ENCODE results near the gene PPP2R5C.
A peak's percentile ranks its signal among the peaks of the same experiment; 100 is the strongest.

The PPP2R5C gene

GRCh38 chr14:101950100-101950499, 188.6 kb downstream of the PPP2R5C start:
- no peak for DNase-seq (ENCODE audit: low spot score)

- DNase-seq (ENCODE audit: low spot score), result no peak
These were observed 189.2 kb downstream of the PPP2R5C start for GRCh38 chr14:101950516-101951215.

- no peak for DNase-seq (ENCODE audit: low spot score)
These were observed 191.6 kb downstream of the PPP2R5C start for GRCh38 chr14:101953151-101953550.

- DNase-seq (ENCODE audit: low spot score), result no peak
These were observed 193.0 kb downstream of the PPP2R5C start for GRCh38 chr14:101954501-101954900.

- DNase-seq (ENCODE audit: low spot score), result no peak
These were observed 194.2 kb downstream of the PPP2R5C start for GRCh38 chr14:101955695-101956161.

GRCh38 chr14:101956179-101956885, 194.8 kb downstream of the PPP2R5C start:
- no peak for DNase-seq (ENCODE audit: low spot score)

GRCh38 chr14:101957406-101958234, 196.1 kb downstream of the PPP2R5C start:
- DNase-seq (ENCODE audit: low spot score), result no peak

- no peak for DNase-seq (ENCODE audit: low spot score)
These were observed 197.1 kb downstream of the PPP2R5C start for GRCh38 chr14:101958418-101959180.

GRCh38 chr14:101959277-101959676, 197.8 kb downstream of the PPP2R5C start:
- no peak for DNase-seq (ENCODE audit: low spot score)

GRCh38 chr14:101960225-101960624, 198.7 kb downstream of the PPP2R5C start:
- DNase-seq (ENCODE audit: low spot score), result peak; percentile 34

GRCh38 chr14:101961011-101961721, 199.7 kb downstream of the PPP2R5C start:
- peak; percentile 79 for DNase-seq (ENCODE audit: low spot score)

GRCh38 chr14:101961746-101962502, 200.4 kb downstream of the PPP2R5C start:
- DNase-seq (ENCODE audit: low spot score), result no peak

- DNase-seq (ENCODE audit: low spot score), result no peak
These were observed 201.0 kb downstream of the PPP2R5C start for GRCh38 chr14:101962503-101962874.

- no peak for DNase-seq (ENCODE audit: low spot score)
These were observed 201.5 kb downstream of the PPP2R5C start for GRCh38 chr14:101963052-101963451.

- no peak for DNase-seq (ENCODE audit: low spot score)
These were observed 202.3 kb downstream of the PPP2R5C start for GRCh38 chr14:101963656-101964296.

GRCh38 chr14:101964297-101965180, 203.0 kb downstream of the PPP2R5C start, which contains the start of gene DYNC1H1:
TSS of gene DYNC1H1 (plus strand) at chr14:101964573. CDS start at chr14:101964692, 119 bp downstream.
- DNase-seq (ENCODE audit: low spot score), result peak; percentile 86

GRCh38 chr14:101965181-101965544, 203.7 kb downstream of the PPP2R5C start:
- peak; percentile 66 for DNase-seq (ENCODE audit: low spot score)

GRCh38 chr14:101965770-101966722, 204.5 kb downstream of the PPP2R5C start:
- no peak for DNase-seq (ENCODE audit: low spot score)

Measured in CD4-positive, alpha-beta T cell treated with Interleukin-2 at 100 ng/mL for 4 hours (primary cell).